HG03103 (cell line): Measurements from ENCODE around the gene LPP.

Experiments
- ATAC-seq: cut with Tn5 transposase; IDR thresholded peaks from one replicate; pipeline ENCODE4 v1.9.1; 2021; ENCODE audit warnings: low read depth; ENCODE audit not compliant: unreplicated experiment

The LPP gene

DNA sequence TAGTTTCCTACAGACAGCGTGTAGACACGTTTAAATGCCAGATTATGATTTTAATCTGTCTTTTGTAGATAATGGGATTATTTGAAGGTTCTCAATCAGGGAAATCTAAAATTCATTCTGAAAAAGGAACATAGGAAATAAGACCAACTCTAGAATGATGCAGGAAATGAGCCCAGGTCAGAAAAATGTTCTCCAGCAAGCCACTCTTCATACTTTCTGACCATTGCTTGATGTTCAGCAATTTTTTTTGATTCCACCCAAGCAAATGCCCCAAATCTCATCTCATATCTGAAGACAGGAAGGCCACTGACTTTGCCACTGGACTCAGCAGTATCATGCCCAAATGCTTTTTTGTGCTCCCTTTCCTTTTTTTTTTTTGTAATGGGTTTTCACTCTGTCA is 373.4 kb downstream of the LPP start:
- no peak for ATAC-seq

DNA sequence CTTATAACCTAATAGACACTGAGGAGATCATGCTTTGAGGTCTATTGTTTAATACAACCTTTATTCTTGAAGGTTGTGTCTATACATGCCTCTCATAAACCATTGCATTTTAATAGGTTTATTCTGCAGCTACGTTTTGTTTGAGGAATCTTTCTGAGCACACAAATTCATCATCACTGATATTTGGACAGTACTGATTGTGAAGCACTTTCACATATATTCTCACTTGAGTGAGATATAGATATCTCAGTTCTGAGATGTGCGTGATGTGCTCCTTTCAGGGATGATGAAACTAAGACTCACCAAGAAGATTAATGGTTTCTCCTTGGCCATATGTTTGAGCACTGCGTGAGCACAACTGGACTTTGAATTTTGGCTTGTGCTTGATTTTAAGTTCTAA is 374.4 kb downstream of the LPP start:
- ATAC-seq: no peak

DNA sequence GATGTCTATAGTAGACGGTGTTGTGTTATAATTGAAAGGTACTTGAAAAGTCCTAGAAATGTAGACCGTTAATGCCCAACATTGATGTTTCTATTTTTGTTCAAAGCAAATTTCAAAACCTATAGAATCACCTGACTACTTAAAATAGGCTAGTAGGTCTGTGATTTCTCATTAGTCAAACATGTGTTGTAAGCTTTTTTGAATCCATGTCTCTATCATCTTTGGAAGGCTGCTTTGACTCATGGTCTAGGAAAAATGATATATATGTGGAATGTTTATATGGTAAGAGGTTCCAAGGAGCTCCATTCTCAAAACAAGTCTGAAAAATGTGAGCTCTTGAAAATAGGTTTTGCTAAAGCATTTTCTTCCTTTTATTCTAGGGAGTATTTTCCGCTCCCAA is 375.3 kb downstream of the LPP start:
- ATAC-seq: no peak

DNA sequence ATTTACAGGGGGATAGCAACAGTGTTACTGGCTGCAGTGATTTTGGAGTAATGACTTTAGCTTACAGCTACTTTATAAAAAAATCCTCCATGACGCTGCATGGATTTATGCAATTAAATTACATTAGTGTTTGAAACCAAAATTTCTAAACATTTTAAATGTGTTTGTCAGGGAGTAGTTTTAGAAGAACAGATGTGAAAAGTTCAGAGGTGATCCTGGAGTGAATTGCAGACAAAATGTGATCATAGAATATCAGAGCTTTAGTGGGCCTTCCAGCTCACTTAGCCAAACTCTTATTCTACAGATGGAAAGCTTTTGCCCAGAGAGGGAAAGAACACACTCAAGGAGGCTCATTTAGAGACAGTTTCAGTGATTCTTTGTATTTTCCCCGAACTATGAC is 376.3 kb downstream of the LPP start:
- ATAC-seq: no peak

DNA sequence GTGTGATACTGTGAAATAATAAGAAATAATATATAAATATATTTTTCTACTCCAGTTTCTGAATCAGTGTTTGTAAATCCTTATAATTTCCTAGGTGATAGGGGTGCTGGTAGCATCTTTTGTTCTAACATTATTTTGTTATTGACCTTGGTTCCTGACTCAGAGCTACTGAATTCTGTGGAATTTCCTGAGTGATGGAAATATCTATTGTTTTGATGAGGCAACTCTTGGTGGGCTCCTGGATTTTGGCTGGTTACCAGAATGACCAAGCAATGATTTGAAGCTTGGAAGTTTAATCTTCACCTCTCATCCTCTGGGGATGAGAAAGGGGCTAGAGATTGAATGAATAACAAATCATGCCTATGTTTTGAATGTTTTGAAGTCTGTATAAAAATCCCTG is 377.3 kb downstream of the LPP start:
- ATAC-seq: no peak

DNA sequence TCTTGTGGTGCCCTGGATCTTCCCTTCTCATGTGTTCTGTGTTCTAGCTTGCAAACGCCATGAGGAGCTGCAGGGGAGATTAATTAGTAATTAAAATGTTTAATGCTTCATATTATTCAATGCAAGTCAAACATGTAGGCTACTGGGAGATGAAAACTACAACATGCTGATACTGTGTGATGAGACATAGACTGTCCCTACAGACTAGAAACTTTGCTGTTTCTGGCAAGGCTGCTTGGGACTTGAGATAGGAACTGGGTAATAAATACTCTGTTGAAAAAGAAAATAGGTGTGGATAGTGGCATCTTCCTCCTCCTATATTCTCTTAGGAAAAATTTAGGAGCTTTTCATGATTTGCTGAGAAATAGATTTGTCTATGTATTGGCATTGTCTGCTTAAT is 379.2 kb downstream of the LPP start:
- no peak for ATAC-seq

DNA sequence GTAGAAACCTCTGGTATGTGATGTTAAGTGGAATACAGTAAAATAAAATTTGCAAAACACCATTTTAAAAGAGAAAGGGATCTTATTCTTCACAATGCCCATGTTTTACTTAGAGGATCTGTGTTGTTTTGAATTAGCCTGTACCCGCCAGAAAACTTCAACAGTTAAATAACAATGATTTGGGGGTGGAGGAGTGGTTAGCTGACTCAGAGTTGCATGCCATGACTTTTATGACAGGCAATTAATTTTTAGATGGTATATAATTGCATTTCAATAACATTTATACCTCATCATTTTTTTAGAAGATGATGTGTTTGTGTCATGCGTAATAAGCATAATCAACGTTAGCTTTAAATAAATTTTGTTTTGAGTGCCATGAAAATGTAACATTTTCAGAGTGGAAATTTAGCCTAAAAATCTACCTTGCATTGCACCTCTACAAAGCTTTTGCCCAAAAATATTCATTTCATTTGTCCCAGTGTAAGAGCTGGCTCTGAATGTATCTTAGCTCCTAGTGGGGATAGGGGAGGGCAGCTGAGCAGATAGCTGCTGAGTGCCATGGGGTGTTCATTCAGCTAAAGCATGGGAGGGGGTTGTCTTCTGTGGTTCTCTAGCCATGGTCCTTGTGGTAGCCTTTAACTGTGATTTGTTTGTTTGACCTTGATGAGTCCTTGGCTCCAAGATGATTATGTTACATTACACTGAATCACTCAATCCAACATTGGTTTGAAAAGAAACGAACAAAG is 379.8 kb downstream of the LPP start:
- no peak for ATAC-seq

DNA sequence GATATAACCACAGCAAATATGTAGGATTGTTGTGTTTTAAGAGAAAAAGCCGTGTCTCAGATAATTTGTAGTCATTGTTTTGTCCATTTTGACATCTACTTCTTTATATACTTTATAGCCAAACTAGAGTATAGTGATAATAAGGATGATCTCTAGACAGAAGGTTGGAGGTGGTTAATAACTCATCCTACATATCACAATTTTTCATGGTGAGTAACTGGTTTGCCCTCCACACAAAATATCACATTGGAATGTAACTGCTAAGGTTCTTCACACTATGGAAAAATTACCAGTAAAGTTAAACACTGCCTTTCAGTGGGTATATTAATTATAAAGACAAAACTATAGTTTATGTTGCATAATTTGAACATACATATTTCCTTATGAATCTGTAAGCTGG is 380.7 kb downstream of the LPP start:
- ATAC-seq: no peak

DNA sequence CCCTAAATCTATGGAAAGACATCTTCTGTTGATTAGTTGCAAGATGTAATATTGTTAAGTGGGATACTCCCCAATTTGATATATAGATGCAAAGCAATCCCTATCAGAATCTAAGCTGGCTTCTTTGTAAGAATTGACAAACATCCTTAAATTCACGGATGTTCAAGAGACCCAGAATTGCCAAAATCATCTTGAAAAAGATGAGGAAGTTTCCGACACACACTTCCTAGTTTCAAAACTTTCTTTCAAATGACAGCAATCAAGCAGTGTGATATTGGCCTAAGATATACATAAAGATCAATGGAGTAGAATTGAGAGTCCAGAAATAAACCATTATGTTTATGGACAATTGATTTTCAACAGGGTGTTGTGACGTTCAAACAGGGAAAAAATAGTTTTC is 383.6 kb downstream of the LPP start:
- ATAC-seq: no peak

DNA sequence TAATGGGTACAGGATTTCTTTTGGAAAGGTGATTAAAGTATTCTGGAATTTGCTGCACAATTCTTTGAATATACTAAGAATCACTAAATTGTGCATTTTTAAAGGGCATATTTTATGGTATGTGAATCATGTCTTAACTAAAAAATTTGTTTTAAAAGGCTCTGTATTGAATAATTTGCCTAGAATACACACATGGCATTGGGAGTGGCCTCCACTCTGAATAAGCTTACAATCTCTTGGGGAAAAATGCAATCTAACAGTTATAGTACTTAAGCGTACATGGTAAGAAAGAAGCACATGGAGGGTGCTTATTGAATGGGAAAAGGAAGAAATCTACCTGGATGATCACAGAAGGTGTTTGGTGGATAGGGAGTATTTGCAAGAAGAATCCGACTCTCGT is 385.1 kb downstream of the LPP start:
- ATAC-seq: no peak

DNA sequence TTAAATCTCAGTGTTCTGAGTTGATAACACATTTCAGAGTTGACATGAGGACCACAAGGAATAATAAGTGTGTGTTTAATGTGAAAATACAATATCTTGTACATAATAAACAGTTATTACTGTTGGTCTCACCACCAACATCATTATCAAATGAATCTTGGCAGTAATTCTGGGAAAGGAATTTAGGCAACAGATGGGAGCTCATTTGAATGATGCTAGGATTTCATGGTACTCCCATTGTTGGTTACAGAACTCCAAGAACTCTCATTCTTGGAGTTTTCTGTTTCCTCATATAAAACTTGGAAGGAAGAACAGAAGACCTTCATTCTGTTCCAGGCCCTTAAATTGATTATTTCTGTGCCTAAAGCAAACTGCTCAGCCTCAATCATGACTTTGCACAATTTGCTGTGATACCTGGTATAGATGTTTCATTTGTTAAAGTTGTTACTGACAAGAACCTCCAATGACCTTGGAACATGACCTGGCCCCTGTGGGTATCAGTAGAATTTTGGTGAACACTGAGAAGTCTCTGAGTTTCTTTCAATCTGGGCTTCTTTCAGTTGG is 385.8 kb downstream of the LPP start:
- no peak for ATAC-seq

DNA sequence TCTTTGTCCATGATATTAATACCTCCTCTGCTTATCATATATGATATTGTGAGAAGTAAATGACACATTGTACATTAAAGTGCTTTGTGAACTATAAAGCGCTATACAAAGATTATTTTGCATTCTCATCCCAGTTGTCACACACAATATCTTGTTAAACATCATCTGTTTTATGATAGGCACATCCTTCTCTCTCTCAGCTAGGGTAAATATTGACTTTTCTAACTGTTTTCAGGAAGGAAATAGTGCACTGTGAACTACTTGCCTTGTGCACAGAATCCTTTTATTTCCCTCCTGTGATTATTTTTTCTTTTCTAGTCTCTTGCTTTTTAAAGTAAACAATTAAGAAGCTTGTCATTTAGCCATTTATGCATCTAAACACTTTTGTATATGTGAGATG is 388.2 kb downstream of the LPP start:
- ATAC-seq: no peak

DNA sequence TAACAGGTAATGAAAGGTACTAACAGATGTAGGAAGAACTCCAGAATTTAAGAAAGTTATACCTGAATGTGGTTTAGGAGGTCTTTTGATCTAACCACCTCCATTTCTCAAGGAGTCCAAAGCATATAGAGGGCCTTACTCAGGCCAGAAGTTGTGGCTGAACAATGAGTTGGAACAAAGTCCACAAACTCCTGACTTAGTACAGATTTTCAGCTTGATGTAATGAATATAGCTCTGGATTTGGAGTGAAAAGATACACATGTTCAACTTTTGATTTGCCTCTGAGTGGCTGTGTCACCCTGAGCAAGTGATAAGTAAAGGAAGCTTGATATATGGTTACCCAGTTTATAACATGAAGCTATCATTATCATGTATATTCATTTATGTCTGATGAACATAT is 390.1 kb downstream of the LPP start:
- ATAC-seq: no peak

DNA sequence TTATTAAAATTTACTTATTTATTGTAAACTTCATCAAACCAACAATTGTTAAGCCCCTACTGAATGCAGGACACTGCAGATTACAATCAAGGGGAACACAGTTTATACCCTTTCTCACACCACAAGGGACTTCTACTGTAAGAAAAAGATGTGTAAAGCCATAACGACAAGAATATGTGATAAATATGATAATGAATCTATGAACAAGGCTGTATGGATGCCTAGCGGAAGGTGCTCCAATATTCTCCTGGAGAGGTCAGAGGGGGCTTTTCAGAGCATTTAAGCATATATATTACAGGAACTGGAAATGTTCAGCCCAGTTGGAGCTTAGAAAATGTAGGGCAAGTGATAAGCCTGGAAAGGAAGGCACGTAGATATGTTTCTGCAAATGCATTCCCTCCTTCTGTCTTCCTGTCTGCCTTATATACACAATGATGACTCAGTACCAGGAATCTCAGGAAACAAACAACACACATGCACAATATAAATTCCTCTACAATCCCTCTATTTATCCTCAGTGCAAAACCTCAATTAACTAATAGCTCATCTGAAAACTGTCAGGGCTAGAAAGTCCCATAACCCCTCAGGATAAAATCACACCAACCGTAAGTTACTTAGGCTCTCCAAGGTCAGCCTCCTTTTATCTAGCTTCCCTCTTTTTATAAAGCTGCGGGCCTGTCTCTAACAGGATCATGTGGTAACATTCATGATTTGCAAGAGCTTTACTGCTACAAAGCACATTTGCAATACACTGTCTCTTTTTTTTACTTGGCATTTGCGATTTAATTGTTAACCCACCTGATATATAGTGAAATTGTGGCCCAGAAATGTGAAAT is 393.1 kb downstream of the LPP start:
- no peak for ATAC-seq

DNA sequence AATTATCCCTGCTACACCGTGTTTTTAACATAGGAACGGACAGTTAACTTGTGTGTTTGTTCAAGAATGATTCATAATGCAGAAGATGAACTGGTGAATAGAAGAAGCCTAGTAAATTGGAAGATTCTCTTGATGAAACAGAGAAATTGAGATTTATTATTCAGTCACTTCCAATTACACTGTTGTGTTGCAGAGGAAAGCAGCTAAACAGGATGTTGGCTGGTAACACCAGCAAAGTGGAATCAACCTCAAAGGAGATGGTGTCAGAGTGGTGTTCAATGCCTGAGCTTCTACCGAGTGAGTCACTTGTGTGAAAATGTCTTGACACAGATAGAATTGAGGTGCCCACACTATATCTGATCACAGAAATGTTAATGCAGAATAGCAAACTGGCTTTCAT is 399.6 kb downstream of the LPP start:
- ATAC-seq: no peak

DNA sequence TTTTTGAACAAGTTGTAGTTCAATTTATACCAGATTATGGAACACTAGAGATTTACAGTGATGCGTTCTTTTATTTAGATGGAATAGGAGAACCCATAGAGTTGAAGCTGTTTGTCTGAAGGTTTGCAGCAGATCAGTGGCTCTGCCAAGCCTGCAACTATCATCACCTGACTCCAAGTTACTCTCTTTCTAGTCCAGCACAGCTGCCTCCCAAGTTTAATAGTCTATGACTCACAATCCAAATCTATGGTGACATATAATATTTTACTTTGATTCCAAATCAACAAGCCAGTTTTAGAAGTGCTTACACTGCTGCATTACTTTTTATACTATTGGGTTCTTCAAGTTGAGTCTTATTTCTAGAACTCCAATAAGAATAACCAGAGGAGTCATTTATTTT is 400.4 kb downstream of the LPP start:
- no peak for ATAC-seq

DNA sequence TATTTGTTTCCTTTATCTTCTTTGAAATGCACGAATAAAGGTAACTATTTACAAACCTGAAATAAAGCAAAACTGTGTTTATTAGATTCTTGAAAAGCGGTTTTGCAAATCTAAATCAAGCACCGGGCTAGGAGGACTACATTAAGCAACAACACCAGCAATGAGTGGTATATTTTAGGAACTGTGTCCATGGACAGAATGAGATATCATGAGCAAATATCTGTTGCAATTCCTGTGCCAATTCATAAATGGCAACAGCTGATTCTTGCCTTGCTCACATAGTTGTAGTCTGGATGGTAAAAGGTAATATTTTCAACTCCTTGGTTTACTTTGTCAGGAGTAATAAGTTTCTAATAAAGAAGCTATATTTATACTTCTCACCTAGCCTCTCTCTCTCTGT is 403.3 kb downstream of the LPP start:
- no peak for ATAC-seq

DNA sequence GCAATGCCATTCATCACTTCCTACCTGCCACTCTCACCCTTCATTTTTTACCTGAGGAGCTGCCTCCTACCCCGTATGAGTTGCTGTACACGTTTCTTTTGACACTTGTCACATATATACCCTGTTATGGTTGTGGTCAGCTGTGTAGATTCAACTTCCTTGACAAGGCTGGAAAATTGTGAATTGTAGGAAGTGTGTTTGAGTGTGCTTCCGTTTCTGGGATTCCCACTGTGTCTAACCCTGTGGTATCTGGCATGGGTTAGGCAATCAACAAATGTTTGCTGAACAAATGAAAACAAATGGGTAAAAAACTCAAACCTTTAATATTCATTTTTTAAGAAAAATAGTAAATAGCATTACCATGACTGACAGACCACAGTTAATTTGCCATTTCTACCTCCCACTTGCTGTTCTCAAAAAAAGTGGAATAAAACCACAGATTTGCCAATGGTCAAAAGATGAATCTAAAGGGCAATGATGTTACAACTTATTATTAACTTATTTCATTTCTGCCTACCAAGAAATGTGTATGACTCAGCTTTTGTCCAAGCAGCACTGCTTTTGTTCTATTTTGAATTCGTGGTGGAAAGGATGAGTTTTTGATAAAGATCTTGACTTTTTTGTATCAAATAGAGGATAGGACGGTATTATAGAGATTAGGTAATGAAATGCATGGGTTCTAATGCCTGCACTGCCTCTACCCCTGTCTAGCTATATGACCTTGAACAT is 404.6 kb downstream of the LPP start:
- ATAC-seq: no peak

DNA sequence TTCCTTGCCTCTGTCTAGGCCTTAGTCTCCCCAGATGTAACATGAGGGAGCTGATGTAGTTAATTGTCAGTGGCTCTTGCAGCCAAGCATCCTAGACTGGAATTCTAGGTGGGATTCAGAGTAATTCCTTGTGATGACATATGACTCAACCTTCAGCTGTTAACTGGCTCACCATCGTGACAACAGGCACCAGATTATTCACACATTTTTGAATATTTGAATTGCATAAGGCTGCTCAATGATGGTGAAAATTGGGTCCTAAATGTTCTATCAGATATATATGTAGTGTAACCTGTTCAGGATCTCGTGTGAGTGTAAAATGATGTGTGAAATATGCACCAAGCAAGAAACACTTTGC is 405.1 kb downstream of the LPP start:
- ATAC-seq: no peak

DNA sequence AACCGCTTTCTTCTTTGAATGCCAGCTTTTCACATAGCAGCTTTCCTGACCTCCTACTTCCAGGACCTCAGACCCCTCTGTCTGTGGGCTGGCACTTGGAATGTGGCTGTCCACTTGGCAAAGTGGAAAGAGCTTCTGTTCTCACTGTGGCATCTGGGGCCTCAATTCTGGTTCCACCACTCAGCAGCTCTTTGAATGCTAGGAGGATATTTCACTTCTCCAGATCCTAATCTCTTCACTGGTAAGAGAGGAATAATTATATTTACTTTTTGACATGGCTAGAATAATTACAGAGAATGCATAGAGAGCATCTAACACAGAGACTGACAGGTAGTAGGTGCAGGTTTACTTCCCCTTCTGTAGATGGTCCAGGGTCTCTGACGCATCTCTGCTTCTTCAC is 405.9 kb downstream of the LPP start:
- no peak for ATAC-seq

DNA sequence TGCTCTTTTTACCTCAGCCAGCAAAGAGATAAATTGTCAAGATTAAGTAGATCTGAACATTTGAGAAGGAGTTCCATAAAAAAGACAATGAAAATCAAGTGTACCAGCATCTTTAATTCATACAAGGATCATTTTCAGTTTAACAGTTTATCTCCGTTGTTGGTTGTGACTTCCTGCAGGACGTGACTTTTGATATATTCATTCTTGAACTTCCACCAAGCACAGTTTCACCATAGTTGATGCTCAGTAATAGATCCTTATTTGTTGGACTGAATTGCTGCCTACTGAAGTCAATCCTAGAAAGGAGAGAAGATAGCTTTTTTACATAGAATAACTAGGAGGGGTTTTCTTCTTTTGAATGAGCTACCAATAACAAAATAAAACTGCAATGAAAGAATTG is 408.2 kb downstream of the LPP start:
- no peak for ATAC-seq
